ENCODE results near the gene ADGRL3.

DNA sequence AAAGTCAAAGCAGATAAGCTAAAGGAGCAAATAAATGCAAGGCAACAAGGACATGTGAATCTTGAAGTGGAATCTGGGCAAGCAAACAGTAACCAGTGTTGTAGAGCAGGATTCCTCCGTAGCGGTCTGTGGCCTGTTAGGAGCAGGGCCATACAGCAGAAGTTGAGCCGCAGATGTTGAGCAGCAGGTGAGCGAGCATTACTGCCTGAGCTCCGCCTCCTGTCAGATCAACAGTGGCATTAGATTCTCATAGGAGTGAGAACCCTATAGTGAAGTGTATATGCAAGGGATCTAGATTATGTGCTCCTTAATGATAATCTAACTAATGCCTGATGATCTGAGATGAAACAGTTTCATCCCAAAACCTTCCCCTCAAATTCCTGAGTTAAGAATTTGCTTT is 550.7 kb downstream of the ADGRL3 start:
- TF ChIP-seq, protein P1, sequence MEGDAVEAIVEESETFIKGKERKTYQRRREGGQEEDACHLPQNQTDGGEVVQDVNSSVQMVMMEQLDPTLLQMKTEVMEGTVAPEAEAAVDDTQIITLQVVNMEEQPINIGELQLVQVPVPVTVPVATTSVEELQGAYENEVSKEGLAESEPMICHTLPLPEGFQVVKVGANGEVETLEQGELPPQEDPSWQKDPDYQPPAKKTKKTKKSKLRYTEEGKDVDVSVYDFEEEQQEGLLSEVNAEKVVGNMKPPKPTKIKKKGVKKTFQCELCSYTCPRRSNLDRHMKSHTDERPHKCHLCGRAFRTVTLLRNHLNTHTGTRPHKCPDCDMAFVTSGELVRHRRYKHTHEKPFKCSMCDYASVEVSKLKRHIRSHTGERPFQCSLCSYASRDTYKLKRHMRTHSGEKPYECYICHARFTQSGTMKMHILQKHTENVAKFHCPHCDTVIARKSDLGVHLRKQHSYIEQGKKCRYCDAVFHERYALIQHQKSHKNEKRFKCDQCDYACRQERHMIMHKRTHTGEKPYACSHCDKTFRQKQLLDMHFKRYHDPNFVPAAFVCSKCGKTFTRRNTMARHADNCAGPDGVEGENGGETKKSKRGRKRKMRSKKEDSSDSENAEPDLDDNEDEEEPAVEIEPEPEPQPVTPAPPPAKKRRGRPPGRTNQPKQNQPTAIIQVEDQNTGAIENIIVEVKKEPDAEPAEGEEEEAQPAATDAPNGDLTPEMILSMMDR (IDR thresholded peaks at IDR 0.05), result no peak
- no peak for TF ChIP-seq EP300 (IDR thresholded peaks at IDR 0.05)
- no peak for TF ChIP-seq POLR2A (IDR thresholded peaks at IDR 0.05)
